SK-N-MC (cell line): ENCODE results near the gene PLTP.

ENCODE experiments used
- EZH2 ChIP-seq: fragments of 200-600 bp; sonication (generic); IDR thresholded peaks from one replicate; pipeline ENCODE4 v1.6.1; 2017; ENCODE audit warnings: antibody characterized with exemption
- POLR2AphosphoS5 ChIP-seq: IDR thresholded peaks from 2 replicates; pipeline ENCODE4 v1.6.1; 2012; ENCODE audit warnings: mild to moderate bottlenecking, low read depth, low read length, borderline replicate concordance

DNA sequence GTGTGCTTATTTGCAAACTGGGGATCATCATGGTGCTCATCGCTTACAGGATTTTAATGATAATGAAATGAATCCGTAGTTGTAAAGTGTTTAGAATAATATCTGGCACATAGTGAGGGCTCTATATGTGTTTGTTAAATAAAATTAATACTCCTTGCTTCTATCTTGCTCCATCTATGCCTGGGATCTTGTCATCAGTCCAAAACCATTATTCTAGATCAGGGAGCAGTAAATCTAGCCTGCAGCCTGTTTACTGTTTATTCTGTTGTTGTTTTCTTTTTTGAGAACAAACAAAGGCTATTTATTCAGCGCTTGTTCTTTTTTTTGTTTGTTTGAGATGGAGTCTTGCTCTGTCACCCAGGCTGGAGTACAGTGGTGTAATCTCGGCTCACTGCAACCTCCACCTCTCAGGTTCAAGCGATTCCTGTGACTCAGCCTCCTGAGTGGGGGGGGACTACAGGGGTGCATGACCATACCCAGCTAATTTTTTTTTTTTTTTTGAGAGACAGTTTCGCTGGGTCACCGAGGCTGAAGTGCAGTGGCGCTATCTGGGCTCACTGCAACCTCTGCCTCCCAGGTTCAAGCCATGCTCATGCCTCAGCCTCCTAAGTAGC lies 62.9 kb downstream of the PLTP start:
- TF ChIP-seq EZH2: no peak
- no peak for TF ChIP-seq POLR2AphosphoS5
